Measurements from ENCODE around the gene LRP11.

GRCh38 chr6:149889326-149889725, 25.2 kb upstream of the LRP11 start:
- TF ChIP-seq CTCF (conservative IDR thresholded peaks at IDR 0.05; ENCODE audit: low read length) (no peak), EZH2phosphoT487 (IDR thresholded peaks at IDR 0.05; ENCODE audit: borderline replicate concordance, low read depth, low read length) (no peak)

Data from OCI-LY7 (cell line).